Astrocyte of the cerebellum (primary cell): ENCODE measurements around the gene PALMD.

Experiments used
- DNase-seq: peaks from one replicate; pipeline ENCODE4 v3.0.0-alpha.2; 2011; ENCODE audit warnings: low read depth
- H3K4me3 ChIP-seq: 2 replicates; pipeline ENCODE4 v1.5.1; 2011; ENCODE audit warnings: mild to moderate bottlenecking, low read depth, low read length, moderate library complexity
- CTCF ChIP-seq: IDR thresholded peaks from 2 replicates; pipeline ENCODE4 v1.5.1; 2012; ENCODE audit warnings: low read length, low read depth, moderate library complexity, mild to moderate bottlenecking; ENCODE audit errors: missing control alignments
- in situ Hi-C: cut with HindIII; loops from 2 replicates; pipeline ENCODE4 v1.10.0; 2017; ENCODE audit warnings: low sequenced_read_pairs

The PALMD gene

GRCh38 chr1:99702221-99702620 is 56.3 kb downstream of the PALMD start:
- no peak overlapping the region for H3K4me3 ChIP-seq
- in situ Hi-C loops, result no loop called here
- no peak for DNase-seq
- TF ChIP-seq CTCF, result no peak

GRCh38 chr1:99704356-99704816 is 58.5 kb downstream of the PALMD start:
- no peak overlapping the region for H3K4me3 ChIP-seq

GRCh38 chr1:99705385-99705784 is 59.5 kb downstream of the PALMD start:
- no peak overlapping the region for H3K4me3 ChIP-seq
- in situ Hi-C loops, result no loop called here
- no peak for TF ChIP-seq CTCF
- DNase-seq, result no peak

More at GRCh38 chr1:99704356-99704816, 58.5 kb downstream of the PALMD start:
- in situ Hi-C loops, result no loop called here
- TF ChIP-seq CTCF, result no peak
- DNase-seq, result no peak

- H3K4me3 ChIP-seq, result no peak overlapping the region
- DNase-seq, result peak; percentile 51
- peak; percentile 79 for TF ChIP-seq CTCF
- in situ Hi-C loops, result no loop called here
These were observed 61.7 kb downstream of the PALMD start for GRCh38 chr1:99707535-99708142.

- no peak for TF ChIP-seq CTCF
- in situ Hi-C loops, result no loop called here
- no peak overlapping the region for H3K4me3 ChIP-seq
- no peak for DNase-seq
These were observed 65.1 kb downstream of the PALMD start for GRCh38 chr1:99710994-99711393.

GRCh38 chr1:99713006-99713405 is 67.1 kb downstream of the PALMD start:
- TF ChIP-seq CTCF, result no peak
- in situ Hi-C loops, result no loop called here
- H3K4me3 ChIP-seq, result no peak overlapping the region
- DNase-seq, result no peak

GRCh38 chr1:99717005-99717404 is 71.1 kb downstream of the PALMD start:
- in situ Hi-C loops, result no loop called here

More at GRCh38 chr1:99717005-99717404, 71.1 kb downstream of the PALMD start:
- DNase-seq, result no peak
- no peak for TF ChIP-seq CTCF
- H3K4me3 ChIP-seq, result no peak overlapping the region
